DMS114 treated with DMSO at 0.1 percent for 48 hours (cell line): ENCODE data around the gene EGFR.

Experiments used
- DNase-seq: peaks from one replicate; lab custom pipeline; 2025; ENCODE audit not compliant: unreplicated experiment; lab: John Stamatoyannopoulos, UW

The EGFR gene

DNA sequence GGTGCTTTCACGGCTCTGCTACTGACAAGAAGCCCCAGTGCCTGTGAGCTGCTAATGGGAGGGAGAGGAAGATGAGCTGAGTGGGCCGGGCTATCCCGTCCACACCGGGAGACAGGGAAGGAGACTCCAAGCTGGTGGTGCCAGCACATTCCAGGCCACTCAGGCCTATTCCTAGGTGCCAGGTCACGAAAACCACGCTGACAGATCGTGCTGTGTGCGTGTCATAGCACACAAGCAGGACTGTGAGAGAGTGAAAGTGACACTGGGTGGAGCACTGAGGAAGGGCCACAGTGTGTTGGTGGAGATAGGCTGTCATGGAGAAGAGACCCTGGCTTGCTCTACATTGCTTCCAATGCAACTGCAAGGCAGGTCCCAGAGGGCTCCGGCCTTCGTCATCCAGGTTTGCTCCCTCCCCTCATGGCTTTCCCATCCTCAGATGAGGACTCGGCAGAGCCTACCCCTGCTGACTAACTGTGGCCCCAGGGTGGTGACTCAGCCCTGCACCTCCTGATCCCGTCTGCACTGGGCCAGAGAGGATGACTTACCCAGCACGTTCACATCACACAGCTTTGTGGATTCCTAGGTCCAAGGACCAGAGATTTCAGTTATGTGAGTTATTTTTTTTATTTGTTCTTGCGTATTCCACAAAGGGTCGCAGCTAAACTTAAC, 167.3 kb downstream of the EGFR start:
- DNase-seq = no peak

- no peak for DNase-seq
Observed at GRCh38 chr7:55187701-55188491, 169.1 kb downstream of the EGFR start.

GRCh38 chr7:55188590-55189138, 169.8 kb downstream of the EGFR start:
- DNase-seq = no peak

GRCh38 chr7:55189146-55189766, 170.4 kb downstream of the EGFR start:
- DNase-seq = no peak

GRCh38 chr7:55189878-55190436, 171.1 kb downstream of the EGFR start:
- DNase-seq = no peak

DNA sequence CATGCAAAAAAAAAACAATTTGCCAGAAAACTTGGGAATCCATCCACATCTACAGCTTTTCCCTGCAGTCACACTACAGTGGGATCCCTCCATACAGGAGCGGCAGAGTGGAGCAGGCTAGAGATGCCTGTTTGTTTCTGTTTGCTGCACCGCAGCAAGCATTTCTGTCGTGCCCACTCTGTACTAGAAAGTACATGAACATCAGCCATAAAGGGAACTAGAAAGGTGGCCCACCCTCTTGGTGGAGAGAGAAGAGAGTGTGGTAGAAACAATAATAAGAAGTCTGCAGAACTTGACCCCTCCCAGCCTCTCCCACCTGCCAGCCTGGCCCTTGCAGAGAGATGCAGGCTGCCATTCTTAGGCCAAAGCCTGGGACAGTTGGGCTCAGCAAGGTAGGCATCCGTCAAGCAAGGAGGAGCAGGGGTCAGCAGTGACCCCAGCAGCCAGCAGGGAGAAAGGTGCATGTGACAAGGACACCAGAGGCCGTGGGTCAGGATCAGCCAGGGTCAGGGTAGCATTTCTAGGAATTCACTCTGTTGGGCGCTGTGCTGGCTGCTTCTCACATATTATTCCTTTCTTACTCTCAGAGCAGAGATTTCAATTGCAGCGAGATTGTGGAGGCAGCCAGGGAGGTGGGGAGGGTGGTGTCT, 171.8 kb downstream of the EGFR start:
- DNase-seq = no peak

- DNase-seq = no peak
Observed at GRCh38 chr7:55191161-55191925, 172.5 kb downstream of the EGFR start.

- DNase-seq = no peak
Observed at GRCh38 chr7:55191926-55192692, 173.3 kb downstream of the EGFR start.

DNA sequence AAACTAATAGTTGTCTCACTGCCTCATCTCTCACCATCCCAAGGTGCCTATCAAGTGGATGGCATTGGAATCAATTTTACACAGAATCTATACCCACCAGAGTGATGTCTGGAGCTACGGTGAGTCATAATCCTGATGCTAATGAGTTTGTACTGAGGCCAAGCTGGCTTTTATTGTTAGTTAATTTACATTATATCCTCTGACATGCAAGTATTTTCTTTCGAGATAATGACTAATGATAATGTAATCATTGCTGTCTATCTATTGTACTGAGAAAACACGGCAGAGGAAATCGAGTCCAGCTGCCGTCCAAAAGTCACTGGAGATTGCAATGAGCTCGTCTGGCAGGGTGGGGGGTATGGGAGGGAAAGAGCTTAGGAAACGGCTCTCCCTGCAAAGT, 173.9 kb downstream of the EGFR start:
- DNase-seq = no peak

- no peak for DNase-seq
Observed at GRCh38 chr7:55193245-55193644, 174.4 kb downstream of the EGFR start.

DNA sequence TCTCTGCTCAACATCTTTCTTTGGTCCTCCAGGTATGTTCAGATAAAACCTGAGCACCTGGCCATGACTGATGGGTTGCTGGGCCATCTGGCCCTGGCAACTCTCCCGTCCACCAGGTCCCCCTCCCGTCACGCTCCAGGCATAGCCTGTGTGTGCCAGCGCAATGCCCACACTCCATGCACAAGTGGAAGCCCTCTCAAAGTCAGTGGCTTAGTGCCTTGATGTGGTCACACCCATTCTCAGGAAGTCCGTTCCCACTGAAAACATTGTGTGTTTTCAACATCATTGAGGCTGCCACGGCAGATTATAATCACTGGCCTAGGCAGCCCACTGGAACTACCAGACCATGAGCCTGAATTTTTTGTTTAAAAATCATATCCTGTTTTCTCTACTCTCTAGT, 175.7 kb downstream of the EGFR start:
- no peak for DNase-seq

DNA sequence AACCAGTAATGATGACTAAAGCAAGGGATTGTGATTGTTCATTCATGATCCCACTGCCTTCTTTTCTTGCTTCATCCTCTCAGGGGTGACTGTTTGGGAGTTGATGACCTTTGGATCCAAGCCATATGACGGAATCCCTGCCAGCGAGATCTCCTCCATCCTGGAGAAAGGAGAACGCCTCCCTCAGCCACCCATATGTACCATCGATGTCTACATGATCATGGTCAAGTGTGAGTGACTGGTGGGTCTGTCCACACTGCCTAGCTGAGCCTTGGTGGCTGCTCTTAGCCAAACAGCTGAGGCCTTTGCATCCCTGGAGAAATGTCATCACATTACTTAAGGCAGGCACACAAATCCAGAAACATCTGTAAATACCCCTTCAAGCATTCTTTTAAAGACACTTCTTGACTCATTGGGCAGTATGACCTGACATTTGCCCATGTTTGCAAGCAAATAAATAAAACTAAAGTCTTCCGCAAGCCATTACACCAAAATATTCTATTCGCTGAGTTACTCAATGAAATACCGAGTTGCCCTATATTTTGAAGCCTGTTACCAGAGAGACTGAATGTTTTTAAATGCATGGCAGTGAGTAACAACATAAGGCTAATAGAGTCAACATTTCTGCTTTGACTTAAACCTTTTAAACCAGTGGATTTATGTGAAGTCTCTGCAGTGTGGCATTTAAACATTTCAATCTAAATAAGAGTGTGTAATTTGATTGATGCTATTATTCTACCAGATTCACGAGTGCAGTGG, 180.0 kb downstream of the EGFR start:
- no peak for DNase-seq

DNA sequence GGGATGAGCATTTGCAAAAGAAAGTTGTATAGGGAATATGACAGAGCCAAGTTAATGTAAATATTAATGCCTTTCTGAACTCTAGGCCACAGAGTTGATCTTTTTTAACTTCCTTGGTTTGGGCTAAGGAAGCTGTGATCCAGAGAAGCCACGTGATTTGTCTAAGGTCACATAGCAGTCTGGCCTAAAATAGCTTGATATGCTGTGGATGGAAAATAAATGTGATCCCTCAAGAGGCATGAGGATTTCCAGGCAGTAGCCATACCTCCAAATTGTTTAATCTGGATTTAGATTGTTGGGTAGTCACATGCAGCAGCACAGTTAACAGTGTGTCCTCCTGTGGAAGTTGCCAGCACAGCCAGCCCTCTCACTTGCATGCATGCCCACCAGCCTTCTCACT, 180.6 kb downstream of the EGFR start:
- DNase-seq = no peak

DNA sequence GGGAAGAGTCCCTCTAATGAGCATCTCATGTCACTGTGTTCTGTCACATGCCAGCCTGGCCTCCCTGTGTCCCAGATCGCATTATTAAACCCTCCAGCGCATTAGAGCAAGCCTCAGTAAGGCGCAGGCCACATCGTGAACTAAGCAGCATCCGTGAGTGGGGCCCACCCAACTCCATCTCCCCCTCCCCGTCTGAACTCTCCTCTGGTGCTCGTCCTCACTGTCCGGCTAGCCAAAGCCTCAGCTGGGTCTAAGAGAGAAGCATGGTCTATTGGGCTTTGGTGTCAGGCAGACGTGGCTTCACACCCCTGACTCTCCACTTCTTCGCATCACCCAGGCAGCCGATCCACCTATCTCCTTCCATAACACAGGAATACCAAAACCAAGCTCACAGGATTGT, 181.6 kb downstream of the EGFR start:
- no peak for DNase-seq

DNA sequence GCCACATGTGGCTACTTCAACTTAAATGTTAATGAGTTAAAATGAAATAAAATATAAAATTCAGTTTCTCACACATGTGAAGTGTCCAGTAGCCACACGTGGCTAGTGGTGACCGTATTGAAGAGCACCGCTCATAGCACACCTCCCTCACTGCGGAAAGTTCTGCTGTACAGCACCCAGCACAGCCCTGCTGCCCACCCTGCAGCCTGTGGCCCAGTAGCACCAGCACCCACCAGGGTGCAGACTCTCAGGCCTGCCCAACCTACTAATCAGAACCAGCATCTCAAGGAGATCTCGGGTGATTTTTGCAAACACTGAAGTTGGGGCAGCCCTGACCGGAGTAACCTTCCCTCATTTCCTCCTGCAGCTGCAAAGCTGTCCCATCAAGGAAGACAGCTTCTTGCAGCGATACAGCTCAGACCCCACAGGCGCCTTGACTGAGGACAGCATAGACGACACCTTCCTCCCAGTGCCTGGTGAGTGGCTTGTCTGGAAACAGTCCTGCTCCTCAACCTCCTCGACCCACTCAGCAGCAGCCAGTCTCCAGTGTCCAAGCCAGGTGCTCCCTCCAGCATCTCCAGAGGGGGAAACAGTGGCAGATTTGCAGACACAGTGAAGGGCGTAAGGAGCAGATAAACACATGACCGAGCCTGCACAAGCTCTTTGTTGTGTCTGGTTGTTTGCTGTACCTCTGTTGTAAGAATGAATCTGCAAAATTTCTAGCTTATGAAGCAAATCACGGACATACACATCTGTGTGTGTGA, 183.5 kb downstream of the EGFR start:
- DNase-seq = no peak

DNA sequence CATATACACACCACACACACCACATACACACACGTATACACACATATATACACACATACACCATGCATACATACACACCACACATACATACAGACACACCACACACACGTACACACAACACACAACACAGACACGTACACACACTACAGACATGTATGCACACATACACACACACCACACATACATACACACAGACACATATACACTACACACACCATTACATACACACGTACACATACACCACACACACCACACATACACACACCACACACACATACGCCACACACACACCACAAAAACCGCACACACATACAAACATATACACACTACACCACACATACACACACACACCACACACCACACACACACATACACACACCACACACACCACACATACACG, 184.5 kb downstream of the EGFR start:
- no peak for DNase-seq

DNA sequence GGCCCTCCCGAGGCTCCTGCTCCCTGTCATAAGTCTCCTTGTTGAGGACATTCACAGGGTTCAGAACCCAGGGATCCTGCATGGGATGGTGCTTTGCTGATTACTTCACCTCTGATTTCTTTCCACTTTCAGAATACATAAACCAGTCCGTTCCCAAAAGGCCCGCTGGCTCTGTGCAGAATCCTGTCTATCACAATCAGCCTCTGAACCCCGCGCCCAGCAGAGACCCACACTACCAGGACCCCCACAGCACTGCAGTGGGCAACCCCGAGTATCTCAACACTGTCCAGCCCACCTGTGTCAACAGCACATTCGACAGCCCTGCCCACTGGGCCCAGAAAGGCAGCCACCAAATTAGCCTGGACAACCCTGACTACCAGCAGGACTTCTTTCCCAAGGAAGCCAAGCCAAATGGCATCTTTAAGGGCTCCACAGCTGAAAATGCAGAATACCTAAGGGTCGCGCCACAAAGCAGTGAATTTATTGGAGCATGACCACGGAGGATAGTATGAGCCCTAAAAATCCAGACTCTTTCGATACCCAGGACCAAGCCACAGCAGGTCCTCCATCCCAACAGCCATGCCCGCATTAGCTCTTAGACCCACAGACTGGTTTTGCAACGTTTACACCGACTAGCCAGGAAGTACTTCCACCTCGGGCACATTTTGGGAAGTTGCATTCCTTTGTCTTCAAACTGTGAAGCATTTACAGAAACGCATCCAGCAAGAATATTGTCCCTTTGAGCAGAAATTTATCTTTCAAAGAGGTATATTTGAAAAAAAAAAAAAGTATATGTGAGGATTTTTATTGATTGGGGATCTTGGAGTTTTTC, 186.5 kb downstream of the EGFR start:
- no peak for DNase-seq
